GM18502 (cell line): Measurements from ENCODE around the gene SMAD4.
A peak's percentile ranks its signal among the peaks of the same experiment; 100 is the strongest.

Source experiments
- ATAC-seq: cut with Tn5 transposase; IDR thresholded peaks from one replicate; pipeline ENCODE4 v1.9.1; 2021; ENCODE audit warnings: mild to moderate bottlenecking; ENCODE audit not compliant: unreplicated experiment, poor library complexity

The SMAD4 gene

DNA sequence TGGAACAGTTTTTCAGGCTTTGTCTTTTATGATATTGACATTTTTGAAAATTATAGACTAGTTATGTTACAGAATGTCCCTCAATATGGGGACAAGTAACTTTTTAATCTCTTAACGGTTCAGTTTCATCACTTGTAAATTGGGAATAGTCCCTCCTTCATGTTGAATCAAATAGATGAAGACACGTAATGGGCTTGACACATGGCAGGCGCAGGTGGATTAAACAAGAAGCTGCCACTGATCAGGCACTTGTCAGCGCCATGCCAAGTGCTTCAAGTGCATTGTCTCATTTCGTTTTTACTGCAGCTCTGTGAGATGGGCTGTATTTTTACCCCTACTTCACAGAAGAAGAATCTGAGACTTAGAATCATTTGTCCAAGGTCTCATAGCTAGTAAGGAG is 9.5 kb upstream of the SMAD4 start:
- ATAC-seq: no peak

DNA sequence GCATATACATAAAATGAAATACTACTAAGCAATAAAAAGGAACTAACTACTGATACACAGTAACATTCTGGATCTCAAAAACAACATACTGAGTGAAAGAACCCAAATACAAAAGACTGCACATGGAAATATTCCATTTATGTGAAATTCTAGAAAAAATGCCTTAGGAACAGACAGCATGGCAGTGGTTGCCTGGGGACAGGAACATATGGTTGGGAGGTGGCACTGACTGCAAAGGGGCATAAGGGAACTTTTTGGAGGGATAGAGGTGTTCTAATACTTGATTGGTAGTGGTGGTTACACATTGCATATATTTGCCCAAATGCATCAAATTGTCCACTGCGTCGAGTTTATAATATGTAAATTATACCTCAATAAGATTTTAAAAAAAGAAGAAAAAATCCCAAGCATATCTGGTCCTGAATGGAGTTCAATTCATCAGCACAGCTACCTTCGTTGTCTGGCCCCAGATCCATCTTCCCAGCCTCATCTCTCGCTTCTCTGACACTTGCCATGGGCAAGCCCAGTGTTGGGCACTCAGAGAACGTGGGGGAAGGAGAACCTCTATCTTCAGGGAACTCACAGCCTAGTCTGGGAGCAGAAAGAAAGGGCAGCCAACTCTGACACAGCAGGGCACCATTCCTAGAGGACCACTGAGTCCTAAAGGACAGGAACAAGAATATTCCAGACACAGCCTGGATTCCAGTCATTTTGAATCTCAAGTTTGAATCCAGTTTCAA is 8.6 kb upstream of the SMAD4 start:
- ATAC-seq: no peak

GRCh38 chr18:51025512-51025911 is 4.5 kb upstream of the SMAD4 start:
- no peak for ATAC-seq

- peak; percentile 38 for ATAC-seq
Measured at GRCh38 chr18:51028201-51028805, 1.7 kb upstream of the SMAD4 start.

DNA sequence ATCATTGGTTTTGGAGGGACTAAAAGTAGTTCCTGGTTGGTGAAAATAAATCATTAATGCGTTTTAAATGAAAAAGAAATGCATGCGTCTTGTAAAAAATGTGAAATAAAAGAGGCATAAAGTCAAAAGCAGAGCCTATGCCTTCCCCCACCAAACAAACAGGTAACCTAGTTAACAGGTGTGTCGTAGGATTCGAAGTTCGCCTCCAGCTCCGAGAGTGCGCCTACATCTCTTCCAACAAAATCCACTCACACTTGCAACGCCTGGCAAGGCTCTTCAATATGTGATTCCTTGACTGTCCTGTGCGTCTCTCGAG is 677 bp upstream of the SMAD4 start:
- ATAC-seq: no peak

- peak; percentile 65 for ATAC-seq
Measured at GRCh38 chr18:51030537-51031258, 685 bp downstream of the SMAD4 start.

DNA sequence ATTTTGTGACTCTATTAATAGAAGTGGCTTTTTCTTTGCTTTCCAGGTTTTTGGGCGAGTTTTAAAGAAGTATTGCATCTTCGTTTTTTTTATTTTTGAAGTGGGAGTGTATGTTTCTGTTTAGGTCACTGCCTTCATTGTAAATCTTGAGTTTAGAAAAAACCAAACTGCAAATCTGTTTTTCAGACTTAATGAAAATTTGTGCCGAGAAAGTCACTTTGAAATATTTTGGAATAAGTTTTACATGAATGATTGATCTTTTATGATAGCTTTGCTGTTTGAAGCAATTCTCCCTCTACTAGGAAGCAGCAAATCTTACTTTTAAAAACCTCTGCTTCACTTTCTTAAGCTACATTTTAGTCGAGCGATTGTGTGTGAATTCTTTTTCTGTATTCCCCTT is 2.2 kb downstream of the SMAD4 start:
- ATAC-seq: no peak

- ATAC-seq: no peak
Measured at GRCh38 chr18:51037230-51037629, 7.2 kb downstream of the SMAD4 start.

- no peak for ATAC-seq
Measured at GRCh38 chr18:51038110-51038509, 8.1 kb downstream of the SMAD4 start.

- peak; percentile 53 for ATAC-seq
Measured at GRCh38 chr18:51039138-51040112, 9.4 kb downstream of the SMAD4 start.

DNA sequence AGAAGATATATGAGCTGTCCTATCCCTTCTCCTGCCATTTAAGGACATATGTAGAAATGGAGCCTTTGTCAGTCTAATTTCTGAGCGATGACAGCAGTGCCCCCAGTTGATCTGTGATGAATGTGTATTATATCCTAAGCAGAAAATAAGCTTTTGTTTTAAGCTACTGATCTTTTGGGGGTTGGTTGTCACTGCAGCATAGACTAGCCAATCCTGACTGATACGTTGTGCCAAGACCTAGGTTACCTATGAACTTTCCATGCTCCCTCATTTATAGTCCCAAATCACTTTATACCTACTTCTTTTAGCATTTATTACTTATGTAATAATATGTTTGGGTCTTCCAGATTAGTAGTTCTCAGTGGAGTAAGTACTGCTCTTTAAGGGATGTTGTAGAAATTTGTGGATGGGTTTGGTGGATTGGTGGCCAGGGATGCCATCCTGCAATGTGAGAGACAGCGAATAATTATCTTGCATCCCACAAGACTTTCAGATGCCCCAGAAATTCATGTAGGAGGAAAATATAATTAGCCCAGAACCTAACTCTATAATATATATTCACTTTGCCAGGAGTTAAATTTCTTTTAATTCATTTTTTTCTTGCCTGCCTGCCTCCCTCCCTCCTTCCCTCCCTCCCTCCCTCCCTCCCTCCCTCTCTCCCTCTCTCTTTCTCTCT is 11.8 kb downstream of the SMAD4 start:
- ATAC-seq: no peak

DNA sequence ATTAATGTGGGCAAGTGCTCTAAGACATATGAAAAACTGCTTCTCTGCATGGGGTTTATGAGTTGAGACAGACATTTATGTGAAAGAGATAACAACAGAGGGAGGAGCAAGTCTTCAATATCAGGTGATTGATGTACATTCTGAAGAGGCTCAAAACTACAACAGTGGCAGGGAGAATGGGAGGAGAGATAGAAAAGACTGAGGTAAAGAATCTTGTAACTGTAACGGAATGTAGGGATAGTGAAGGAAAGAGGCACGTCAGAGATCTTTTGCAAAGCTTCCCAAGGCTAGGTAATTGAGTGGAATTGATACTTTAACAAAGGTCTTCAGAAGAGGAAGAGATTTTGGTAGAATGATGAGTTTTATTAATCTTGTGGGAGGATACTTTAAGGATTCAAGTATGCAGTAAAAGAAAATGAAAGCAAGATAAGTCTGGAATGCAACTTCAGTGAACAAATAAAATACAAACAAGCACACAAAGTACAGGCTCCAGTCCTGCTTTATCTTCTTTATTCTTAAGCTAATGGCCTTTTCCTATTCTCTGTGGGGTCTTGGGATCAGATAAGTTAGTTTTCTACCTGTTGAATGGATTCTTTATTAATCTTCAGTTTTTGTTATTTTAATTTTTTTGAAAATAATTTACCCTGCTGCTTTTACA is 15.0 kb downstream of the SMAD4 start:
- ATAC-seq: no peak

DNA sequence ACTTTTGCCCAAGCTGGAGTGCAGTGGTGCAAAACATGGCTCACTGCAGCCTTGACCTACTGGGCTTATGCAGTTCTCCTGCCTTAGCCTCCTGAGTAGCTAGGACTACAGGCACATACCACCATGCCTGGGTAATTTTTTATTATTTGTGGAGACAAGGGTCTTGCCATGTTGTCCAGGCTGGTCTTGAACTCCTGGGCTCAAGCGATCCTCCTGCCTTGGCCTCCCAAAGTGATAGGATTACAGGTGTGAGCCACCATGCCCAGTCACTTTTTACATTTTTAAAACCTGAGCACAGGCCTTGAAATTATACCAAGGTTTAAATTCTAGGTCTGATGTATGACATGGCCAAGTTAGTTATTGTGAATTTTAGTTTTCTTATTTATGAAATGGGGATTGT is 18.2 kb downstream of the SMAD4 start:
- no peak for ATAC-seq

- no peak for ATAC-seq
Measured at GRCh38 chr18:51049137-51049536, 19.1 kb downstream of the SMAD4 start.

DNA sequence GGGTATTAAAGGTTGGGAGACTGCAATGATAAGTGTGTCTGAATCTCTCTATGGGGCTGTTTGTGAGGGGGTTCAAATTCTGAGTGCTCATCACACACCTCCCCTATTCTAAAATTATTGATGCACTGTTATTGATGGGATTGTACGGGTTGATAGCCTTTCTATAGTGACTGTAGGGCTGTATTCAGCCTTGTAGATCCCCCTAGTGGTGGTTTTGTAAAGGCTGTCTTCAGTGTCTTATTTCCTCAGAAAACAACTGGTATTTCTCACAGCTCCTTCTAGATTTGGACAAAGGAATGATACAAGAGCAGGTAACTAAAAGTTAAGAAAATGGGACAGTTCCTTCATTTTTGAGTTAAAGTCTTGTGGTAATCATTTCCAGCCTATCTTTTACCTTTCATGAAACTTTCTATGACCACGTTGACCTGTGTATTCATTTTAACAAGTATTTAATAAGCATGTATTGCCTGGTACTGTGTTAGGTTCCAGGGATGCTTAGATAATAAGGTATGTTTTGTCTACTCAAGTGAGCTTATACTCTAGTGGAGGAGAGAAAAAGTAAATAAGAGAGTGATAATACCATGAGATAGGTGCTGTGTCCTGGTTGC is 21.2 kb downstream of the SMAD4 start:
- peak; percentile 90 for ATAC-seq

GRCh38 chr18:51053814-51054213 is 23.8 kb downstream of the SMAD4 start:
- ATAC-seq: no peak

DNA sequence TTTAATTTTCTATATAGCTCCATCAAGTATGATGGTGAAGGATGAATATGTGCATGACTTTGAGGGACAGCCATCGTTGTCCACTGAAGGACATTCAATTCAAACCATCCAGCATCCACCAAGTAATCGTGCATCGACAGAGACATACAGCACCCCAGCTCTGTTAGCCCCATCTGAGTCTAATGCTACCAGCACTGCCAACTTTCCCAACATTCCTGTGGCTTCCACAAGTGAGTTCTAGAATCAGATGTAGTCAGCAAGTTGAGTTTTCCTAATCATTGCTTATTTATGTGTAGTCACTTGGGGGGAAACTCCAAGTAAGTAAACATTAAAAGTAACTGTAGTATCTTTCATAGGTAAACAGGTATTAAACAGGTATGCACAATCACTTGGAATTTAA is 24.8 kb downstream of the SMAD4 start:
- ATAC-seq: no peak

DNA sequence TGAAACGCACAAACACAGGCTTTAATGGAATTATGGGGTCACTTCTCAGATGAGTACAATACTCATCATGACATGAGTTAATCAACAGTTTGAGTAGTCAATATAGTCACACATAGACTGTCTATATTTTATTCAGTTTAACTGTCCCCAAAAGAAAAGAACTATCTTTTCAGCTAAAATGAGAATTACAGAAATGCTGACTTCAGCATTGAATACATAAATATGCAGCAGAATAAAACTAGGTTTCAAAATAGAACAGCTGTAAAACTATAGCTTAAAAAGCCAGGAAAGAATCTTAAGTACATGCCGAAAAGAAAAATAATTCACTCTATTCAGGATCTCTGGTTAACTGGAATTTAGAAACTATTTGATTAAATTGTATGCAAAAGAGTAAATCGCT is 30.0 kb downstream of the SMAD4 start:
- ATAC-seq: no peak

DNA sequence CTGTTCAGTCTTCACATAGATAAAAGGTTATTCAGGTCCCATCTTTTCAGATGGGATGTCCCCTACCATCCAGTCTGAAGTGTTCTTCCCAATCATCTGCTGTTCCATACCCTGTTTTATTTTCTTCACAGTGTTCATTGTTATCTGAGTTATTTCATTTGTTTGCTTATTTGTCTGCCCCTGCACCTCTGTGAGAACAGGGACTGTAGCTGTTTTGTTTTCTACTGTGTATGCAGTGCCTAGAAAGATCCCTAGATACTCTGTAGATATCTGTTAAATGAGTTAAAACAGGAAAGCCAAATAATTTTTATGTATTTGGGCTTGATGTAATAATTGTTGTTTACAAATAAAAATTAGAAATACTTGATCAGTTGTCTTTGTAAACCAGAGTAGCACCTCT is 34.2 kb downstream of the SMAD4 start:
- ATAC-seq: no peak
